ENCODE measurements around the gene CXADR. TPM values are rescaled to one million over a fixed set of nuclear protein-coding genes. Genes with fewer than 3 reads are reported as not detected.

CXADR gene
- total and polyA plus RNA-seq, 9 of the 15 experiments (the other 6 are each of a cell fraction or from before 2014, with no cell fraction given) = 0.01 to 0.41 (median 0.14) TPM

GRCh38 chr21:17612565-17613241 is 99.9 kb downstream of the CXADR start, which contains the start of gene BTG3 (continued):
- TF ChIP-seq CEBPZ (IDR thresholded peaks at IDR 0.05; ENCODE audit: borderline replicate concordance, low read depth, low read length) (no peak), SRF (CRISPR knock-in tag; IDR thresholded peaks at IDR 0.05) (0 out of 4 replicates have a peak, but pooled peaks of 1 of the 2 experiments have one; percentile 14), GTF3C2 (IDR thresholded peaks at IDR 0.05; ENCODE audit: borderline replicate concordance, extremely low read depth, insufficient read length) (no peak), POLR2AphosphoS5 (IDR thresholded peaks at IDR 0.05; ENCODE audit: control insufficient read depth, insufficient read depth, low read depth, low read length) (peak; percentile 91), HNRNPL (IDR thresholded peaks at IDR 0.05; ENCODE audit: low read depth, low read length) (peak; percentile 61; the same call in 1 of the 2 replicates), GTF2A2 (tag; IDR thresholded peaks at IDR 0.05) (no peak), NFIX (CRISPR knock-in tag; IDR thresholded peaks at IDR 0.05; ENCODE audit: low read depth) (no peak), ZNF436 (CRISPR knock-in tag; IDR thresholded peaks at IDR 0.05) (no peak), ZNF316 (IDR thresholded peaks at IDR 0.05) (no peak), BMI1 (IDR thresholded peaks at IDR 0.05; ENCODE audit: low read length) (no peak)
- TF ChIP-seq, protein P1, sequence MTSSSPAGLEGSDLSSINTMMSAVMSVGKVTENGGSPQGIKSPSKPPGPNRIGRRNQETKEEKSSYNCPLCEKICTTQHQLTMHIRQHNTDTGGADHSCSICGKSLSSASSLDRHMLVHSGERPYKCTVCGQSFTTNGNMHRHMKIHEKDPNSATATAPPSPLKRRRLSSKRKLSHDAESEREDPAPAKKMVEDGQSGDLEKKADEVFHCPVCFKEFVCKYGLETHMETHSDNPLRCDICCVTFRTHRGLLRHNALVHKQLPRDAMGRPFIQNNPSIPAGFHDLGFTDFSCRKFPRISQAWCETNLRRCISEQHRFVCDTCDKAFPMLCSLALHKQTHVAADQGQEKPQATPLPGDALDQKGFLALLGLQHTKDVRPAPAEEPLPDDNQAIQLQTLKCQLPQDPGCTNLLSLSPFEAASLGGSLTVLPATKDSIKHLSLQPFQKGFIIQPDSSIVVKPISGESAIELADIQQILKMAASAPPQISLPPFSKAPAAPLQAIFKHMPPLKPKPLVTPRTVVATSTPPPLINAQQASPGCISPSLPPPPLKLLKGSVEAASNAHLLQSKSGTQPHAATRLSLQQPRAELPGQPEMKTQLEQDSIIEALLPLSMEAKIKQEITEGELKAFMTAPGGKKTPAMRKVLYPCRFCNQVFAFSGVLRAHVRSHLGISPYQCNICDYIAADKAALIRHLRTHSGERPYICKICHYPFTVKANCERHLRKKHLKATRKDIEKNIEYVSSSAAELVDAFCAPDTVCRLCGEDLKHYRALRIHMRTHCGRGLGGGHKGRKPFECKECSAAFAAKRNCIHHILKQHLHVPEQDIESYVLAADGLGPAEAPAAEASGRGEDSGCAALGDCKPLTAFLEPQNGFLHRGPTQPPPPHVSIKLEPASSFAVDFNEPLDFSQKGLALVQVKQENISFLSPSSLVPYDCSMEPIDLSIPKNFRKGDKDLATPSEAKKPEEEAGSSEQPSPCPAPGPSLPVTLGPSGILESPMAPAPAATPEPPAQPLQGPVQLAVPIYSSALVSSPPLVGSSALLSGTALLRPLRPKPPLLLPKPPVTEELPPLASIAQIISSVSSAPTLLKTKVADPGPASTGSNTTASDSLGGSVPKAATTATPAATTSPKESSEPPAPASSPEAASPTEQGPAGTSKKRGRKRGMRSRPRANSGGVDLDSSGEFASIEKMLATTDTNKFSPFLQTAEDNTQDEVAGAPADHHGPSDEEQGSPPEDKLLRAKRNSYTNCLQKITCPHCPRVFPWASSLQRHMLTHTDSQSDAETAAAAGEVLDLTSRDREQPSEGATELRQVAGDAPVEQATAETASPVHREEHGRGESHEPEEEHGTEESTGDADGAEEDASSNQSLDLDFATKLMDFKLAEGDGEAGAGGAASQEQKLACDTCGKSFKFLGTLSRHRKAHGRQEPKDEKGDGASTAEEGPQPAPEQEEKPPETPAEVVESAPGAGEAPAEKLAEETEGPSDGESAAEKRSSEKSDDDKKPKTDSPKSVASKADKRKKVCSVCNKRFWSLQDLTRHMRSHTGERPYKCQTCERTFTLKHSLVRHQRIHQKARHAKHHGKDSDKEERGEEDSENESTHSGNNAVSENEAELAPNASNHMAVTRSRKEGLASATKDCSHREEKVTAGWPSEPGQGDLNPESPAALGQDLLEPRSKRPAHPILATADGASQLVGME (CRISPR knock-in tag; IDR thresholded peaks at IDR 0.05) = no peak
- TF ChIP-seq, protein P2, sequence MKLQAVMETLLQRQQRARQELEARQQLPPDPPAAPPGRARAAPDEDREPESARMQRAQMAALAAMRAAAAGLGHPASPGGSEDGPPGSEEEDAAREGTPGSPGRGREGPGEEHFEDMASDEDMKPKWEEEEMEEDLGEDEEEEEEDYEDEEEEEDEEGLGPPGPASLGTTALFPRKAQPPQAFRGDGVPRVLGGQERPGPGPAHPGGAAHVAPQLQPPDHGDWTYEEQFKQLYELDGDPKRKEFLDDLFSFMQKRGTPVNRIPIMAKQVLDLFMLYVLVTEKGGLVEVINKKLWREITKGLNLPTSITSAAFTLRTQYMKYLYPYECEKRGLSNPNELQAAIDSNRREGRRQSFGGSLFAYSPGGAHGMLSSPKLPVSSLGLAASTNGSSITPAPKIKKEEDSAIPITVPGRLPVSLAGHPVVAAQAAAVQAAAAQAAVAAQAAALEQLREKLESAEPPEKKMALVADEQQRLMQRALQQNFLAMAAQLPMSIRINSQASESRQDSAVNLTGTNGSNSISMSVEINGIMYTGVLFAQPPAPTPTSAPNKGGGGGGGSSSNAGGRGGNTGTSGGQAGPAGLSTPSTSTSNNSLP (IDR thresholded peaks at IDR 0.05; ENCODE audit: borderline replicate concordance, low read depth, low read length) = no peak

Data from K562 (cell line).